DMS153 (cell line): ENCODE results near the gene KLK10.

Source experiments
- DNase-seq: peaks from one replicate; lab custom pipeline; 2025; lab: John Stamatoyannopoulos, UW

KLK10 gene

GRCh38 chr19:50967929-50968715, 51.4 kb downstream of the KLK10 start:
- no peak for DNase-seq

- DNase-seq, result no peak
Observed at GRCh38 chr19:50964266-50964665, 55.2 kb downstream of the KLK10 start.

GRCh38 chr19:50963381-50963780, 56.1 kb downstream of the KLK10 start:
- no peak for DNase-seq
